ENCODE results near the gene CA10. TPM values are rescaled to one million over a fixed set of nuclear protein-coding genes. Genes with fewer than 3 reads are reported as not detected.

Gene CA10
- total RNA-seq, 6 experiments from 2014 or later: not detected

- Histone ChIP-seq H3K9me3 (no peaks in the 10 kb centered on the region), H3K36me3 (no peaks in the 10 kb centered on the region), H3K4me1 (no peaks in the 10 kb centered on the region), H3K4me3 (no peak overlapping the region), H3K27me3 (no peaks in the 10 kb centered on the region), H3K27ac (no peak overlapping the region)
- no peak for TF ChIP-seq CTCF (IDR thresholded peaks at IDR 0.05)
- TF ChIP-seq POLR2A (IDR thresholded peaks at IDR 0.05): no peak
- no peak for ATAC-seq
- WGBS (ENCODE audit: insufficient coverage, low coverage, low lambda C conversion rate, missing lambda C conversion rate): 47% methylated on average over 6 of the region's 6 CpGs
- intact Hi-C loops (cut with DNase I): no loop called here
- no peak for DNase-seq
Observed at GRCh38 chr17:51731941-51732722, 426.4 kb downstream of the CA10 start.

- WGBS (ENCODE audit: insufficient coverage, low coverage, low lambda C conversion rate, missing lambda C conversion rate): 87% methylated on average over 4 of the region's 4 CpGs
- H3K27ac ChIP-seq: no peak overlapping the region
- H3K27me3 ChIP-seq: no peaks in the 10 kb centered on the region
- no peak for TF ChIP-seq CTCF (IDR thresholded peaks at IDR 0.05)
- no peak for TF ChIP-seq POLR2A (IDR thresholded peaks at IDR 0.05)
- no peaks in the 10 kb centered on the region for H3K36me3 ChIP-seq
- intact Hi-C loops (cut with DNase I): no loop called here
- ATAC-seq (no peak), DNase-seq (no peak)
- H3K4me3 ChIP-seq: no peak overlapping the region
- no peaks in the 10 kb centered on the region for H3K4me1 ChIP-seq
- H3K9me3 ChIP-seq: no peaks in the 10 kb centered on the region
Observed at GRCh38 chr17:51730303-51731050, 428.0 kb downstream of the CA10 start.

GRCh38 chr17:51725185-51725584 lies 433.3 kb downstream of the CA10 start:
- Histone ChIP-seq H3K4me1 (no peaks in the 10 kb centered on the region), H3K9me3 (no peaks in the 10 kb centered on the region), H3K4me3 (no peak overlapping the region), H3K27me3 (no peaks in the 10 kb centered on the region), H3K36me3 (no peaks in the 10 kb centered on the region), H3K27ac (no peak overlapping the region)
- DNase-seq (no peak), ATAC-seq (no peak)
- no peak for TF ChIP-seq POLR2A (IDR thresholded peaks at IDR 0.05)
- no peak for TF ChIP-seq CTCF (IDR thresholded peaks at IDR 0.05)
- intact Hi-C loops (cut with DNase I): no loop called here
- WGBS (ENCODE audit: insufficient coverage, low coverage, low lambda C conversion rate, missing lambda C conversion rate): 67% methylated on average over 2 of the region's 3 CpGs

- Histone ChIP-seq H3K27me3 (no peaks in the 10 kb centered on the region), H3K4me1 (no peaks in the 10 kb centered on the region), H3K9me3 (no peaks in the 10 kb centered on the region), H3K27ac (no peak overlapping the region), H3K4me3 (no peak overlapping the region), H3K36me3 (no peaks in the 10 kb centered on the region)
- intact Hi-C loops (cut with DNase I): no loop called here
- TF ChIP-seq POLR2A (IDR thresholded peaks at IDR 0.05) (no peak), CTCF (IDR thresholded peaks at IDR 0.05) (no peak)
- ATAC-seq (no peak), DNase-seq (no peak)
- WGBS (ENCODE audit: insufficient coverage, low coverage, low lambda C conversion rate, missing lambda C conversion rate): 71% methylated on average over 1 of the region's 1 CpG
Observed at GRCh38 chr17:51724043-51724580, 434.4 kb downstream of the CA10 start.

Measured in right lobe of liver (tissue), 6 donors.